K562 (cell line): ENCODE data around the gene GNGT2. TPM values are rescaled to one million over a fixed set of nuclear protein-coding genes. Genes with fewer than 3 reads are reported as not detected.

ENCODE experiments used
- CBFA2T2 ChIP-seq: fragments of 450-650 bp; conservative IDR thresholded peaks from 2 replicates; pipeline ENCODE4 v1.6.1; 2017; ENCODE audit warnings: mild to moderate bottlenecking
- GABPB1 ChIP-seq: sonication (generic); formaldehyde crosslinking; IDR thresholded peaks from 2 replicates; pipeline ENCODE4 v1.8.0; 2022; ENCODE audit warnings: mild to moderate bottlenecking, missing genetic modification reagents
- HNRNPL ChIP-seq: fragments of 200-400 bp; formaldehyde crosslinking; IDR thresholded peaks from 2 replicates; pipeline ENCODE4 v1.6.1; 2017; ENCODE audit warnings: low read depth, mild to moderate bottlenecking, low read length
- NFXL1 ChIP-seq: fragments of 450-650 bp; formaldehyde crosslinking; IDR thresholded peaks from 2 replicates; pipeline ENCODE4 v1.4.0; 2021; ENCODE audit warnings: mild to moderate bottlenecking
- TEAD1 ChIP-seq, 2 experiments: fragments of 450-650 bp in 1 of 2; sonication (generic) in 1 of 2; formaldehyde crosslinking; IDR thresholded peaks; 2 replicates each; pipeline versions ENCODE4 v1.4.0 to v1.8.0; 2020 to 2022; ENCODE audit warnings: mild to moderate bottlenecking in 2 of 2, missing genetic modification reagents in 1 of 2
- polyA plus RNA-seq, 8 experiments: library from polyadenylated mRNA; depleted of rRNA in 4 of 8; stranded (reverse) in 5 of 8; unstranded in 3 of 8; fragments of >200 nt; fragmentation: Nextera tagmentation in 2 of 8; fragmentation: Illumina TruSeq in 1 of 8; extraction: Ambion mirVana in 2 of 8; extraction: Trizol in 1 of 8; gene quantifications; 2 replicates each; pipeline versions ENCODE4 v1.2.1 to v1.2.3, GENCODE V29; 2011 to 2014; ENCODE audit warnings: inconsistent platforms in 1 of 8, missing spikeins in 1 of 8
- total RNA-seq, 7 experiments: library from RNA; depleted of rRNA in 6 of 7; stranded (reverse); fragments of >200 nt in 6 of 7; fragmentation: Illumina TruSeq in 2 of 7; extraction: Trizol in 2 of 7; gene quantifications; 2 replicates each; pipeline versions ENCODE4 v1.2.1 to v1.2.3, GENCODE V29; 2011 to 2021; ENCODE audit warnings: low replicate concordance in 1 of 7
- TF ChIP-seq, protein P1 (sequence below), 2 experiments: fragments of 450-650 bp; IDR thresholded peaks; 2 replicates each; pipeline ENCODE4 v1.6.1; 2016; ENCODE audit warnings: mild to moderate bottlenecking in 2 of 2, borderline replicate concordance in 1 of 2, low read depth in 1 of 2, moderate library complexity in 1 of 2
- TF ChIP-seq, protein P2 (sequence below), 2 experiments: IDR thresholded peaks; 2 replicates each; pipeline ENCODE4 v1.6.1; 2012; ENCODE audit warnings: improper control_type of control experiment in 2 of 2, low read depth in 2 of 2, low read length in 2 of 2, borderline replicate concordance in 1 of 2
- TF ChIP-seq, protein P3 (sequence below): sonication (generic); formaldehyde crosslinking; IDR thresholded peaks from 2 replicates; pipeline ENCODE4 v1.8.1; 2023; ENCODE audit warnings: missing genetic modification reagents, mild to moderate bottlenecking, borderline replicate concordance
- TF ChIP-seq, protein P4 (sequence below): fragments of 250-450 bp; sonication (Bioruptor Pico); IDR thresholded peaks from 2 replicates; pipeline ENCODE4 v1.9.0; 2021; ENCODE audit warnings: mild to moderate bottlenecking

Gene GNGT2
- total and polyA plus RNA-seq, 9 of the 15 experiments (the other 6 are each of a cell fraction or from before 2014, with no cell fraction given), result not detected

DNA sequence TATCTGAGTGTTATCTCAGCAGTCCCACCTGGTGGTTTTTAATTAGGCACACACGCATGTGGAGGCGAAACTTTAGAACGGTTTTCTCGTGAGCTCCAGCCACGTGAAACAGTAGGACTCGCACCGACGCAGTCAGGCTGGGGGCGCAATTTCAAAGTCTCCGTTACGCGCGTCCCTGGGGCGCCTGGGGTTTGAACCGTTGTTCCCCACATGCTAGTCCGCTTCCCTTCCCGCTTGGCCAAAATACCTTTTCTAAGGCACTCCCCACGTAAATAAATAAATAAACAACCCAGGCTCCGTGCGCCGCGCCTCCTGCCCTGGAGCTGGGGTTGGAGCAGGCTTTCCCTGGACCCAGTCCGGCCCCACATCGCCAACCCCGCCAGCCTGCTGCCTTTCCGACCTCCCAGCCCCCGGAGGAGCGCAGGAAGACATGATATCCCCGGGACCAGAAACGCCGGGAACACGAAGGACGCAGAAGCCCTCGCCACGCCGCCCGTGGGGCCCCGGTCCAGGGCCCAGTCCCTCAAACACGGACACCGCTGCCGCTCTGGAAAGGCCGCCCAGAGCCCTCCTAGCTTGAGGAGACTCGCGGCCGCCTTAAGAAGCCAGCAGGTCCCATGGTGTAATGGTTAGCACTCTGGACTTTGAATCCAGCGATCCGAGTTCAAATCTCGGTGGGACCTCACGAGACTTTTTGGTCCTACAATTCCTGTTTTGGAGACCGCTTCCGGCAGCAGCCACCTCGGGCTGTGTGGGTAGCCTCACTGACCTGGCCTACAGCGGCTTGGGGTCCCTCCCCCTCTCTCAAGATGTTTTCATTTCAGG lies 18.2 kb downstream of the GNGT2 start (continued):
- TF ChIP-seq, protein P1, sequence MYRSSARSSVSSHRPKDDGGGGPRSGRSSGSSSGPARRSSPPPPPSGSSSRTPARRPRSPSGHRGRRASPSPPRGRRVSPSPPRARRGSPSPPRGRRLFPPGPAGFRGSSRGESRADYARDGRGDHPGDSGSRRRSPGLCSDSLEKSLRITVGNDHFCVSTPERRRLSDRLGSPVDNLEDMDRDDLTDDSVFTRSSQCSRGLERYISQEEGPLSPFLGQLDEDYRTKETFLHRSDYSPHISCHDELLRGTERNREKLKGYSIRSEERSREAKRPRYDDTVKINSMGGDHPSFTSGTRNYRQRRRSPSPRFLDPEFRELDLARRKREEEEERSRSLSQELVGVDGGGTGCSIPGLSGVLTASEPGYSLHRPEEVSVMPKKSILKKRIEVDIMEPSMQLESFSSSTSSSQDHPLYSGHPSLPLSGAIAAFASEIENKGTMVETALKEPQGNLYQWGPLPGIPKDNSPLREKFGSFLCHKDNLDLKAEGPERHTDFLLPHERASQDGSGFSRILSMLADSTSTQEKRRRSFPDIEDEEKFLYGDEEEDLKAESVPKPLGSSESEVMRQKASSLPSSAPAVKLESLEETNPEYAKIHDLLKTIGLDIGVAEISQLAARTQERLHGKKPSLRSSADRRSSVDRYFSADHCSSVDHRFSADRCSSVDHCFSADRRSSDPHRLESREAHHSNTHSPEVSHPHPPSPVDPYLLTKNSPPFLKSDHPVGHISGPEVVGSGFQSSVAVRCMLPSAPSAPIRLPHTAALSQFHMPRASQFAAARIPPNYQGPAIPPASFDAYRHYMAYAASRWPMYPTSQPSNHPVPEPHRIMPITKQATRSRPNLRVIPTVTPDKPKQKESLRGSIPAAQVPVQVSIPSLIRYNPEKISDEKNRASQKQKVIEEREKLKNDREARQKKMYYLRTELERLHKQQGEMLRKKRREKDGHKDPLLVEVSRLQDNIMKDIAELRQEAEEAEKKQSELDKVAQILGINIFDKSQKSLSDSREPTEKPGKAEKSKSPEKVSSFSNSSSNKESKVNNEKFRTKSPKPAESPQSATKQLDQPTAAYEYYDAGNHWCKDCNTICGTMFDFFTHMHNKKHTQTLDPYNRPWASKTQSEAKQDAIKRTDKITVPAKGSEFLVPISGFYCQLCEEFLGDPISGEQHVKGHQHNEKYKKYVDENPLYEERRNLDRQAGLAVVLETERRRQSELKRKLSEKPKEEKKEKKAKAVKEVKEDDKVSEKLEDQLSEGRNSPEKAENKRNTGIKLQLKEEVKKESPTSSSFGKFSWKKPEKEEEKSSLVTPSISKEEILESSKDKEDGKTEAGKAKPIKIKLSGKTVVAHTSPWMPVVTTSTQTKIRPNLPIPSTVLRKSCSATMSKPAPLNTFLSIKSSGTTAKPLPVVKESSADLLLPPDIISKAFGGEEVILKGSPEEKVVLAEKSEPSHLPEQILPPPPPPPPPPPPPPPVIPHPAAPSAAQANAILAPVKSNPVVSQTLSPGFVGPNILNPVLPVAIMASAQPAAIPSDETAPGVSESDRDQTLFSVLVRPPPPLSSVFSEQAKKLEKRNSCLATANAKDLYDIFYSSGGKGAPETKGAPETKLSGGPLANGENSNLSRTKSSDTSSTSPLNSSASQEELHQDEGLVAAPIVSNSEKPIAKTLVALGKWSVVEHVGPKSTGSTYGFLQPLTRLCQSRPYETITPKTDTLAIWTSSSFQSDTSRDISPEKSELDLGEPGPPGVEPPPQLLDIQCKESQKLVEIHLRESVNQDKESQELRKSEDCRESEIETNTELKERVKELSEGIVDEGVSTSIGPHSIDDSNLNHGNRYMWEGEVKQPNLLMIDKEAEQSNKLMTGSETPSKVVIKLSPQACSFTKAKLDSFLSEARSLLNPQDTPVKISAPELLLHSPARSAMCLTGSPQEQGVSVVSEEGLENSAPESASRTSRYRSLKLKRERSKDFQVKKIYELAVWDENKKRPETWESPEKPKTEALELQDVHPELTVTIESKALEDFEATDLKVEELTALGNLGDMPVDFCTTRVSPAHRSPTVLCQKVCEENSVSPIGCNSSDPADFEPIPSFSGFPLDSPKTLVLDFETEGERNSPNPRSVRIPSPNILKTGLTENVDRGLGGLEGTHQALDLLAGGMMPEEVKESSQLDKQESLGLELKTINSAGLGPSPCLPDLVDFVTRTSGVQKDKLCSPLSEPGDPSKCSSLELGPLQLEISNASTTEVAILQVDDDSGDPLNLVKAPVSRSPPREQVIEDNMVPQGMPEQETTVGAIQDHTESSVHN (IDR thresholded peaks at IDR 0.05; ENCODE audit: borderline replicate concordance in 1 of 2, low read depth in 1 of 2), result peak in 1 of 2 experiments; percentile 41; a peak in 1 of 4 replicates
- no peak for TF ChIP-seq NFXL1 (CRISPR knock-in tag)
- peak; percentile 65; the same call in 1 of the 2 replicates for TF ChIP-seq CBFA2T2
- peak in 1 of 2 experiments; percentile 71; a peak in 2 of 4 replicates for TF ChIP-seq TEAD1 (CRISPR knock-in tag; IDR thresholded peaks at IDR 0.05)
- TF ChIP-seq, protein P2, sequence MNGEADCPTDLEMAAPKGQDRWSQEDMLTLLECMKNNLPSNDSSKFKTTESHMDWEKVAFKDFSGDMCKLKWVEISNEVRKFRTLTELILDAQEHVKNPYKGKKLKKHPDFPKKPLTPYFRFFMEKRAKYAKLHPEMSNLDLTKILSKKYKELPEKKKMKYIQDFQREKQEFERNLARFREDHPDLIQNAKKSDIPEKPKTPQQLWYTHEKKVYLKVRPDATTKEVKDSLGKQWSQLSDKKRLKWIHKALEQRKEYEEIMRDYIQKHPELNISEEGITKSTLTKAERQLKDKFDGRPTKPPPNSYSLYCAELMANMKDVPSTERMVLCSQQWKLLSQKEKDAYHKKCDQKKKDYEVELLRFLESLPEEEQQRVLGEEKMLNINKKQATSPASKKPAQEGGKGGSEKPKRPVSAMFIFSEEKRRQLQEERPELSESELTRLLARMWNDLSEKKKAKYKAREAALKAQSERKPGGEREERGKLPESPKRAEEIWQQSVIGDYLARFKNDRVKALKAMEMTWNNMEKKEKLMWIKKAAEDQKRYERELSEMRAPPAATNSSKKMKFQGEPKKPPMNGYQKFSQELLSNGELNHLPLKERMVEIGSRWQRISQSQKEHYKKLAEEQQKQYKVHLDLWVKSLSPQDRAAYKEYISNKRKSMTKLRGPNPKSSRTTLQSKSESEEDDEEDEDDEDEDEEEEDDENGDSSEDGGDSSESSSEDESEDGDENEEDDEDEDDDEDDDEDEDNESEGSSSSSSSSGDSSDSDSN (IDR thresholded peaks at IDR 0.05; ENCODE audit: borderline replicate concordance in 1 of 2, low read depth in 2 of 2, low read length in 2 of 2), result 0 out of 4 replicates have a peak, but pooled peaks have one; percentile 45 to 58
- no peak for TF ChIP-seq HNRNPL
- peak; percentile 80 for TF ChIP-seq GABPB1 (CRISPR knock-in tag)
- TF ChIP-seq, protein P3, sequence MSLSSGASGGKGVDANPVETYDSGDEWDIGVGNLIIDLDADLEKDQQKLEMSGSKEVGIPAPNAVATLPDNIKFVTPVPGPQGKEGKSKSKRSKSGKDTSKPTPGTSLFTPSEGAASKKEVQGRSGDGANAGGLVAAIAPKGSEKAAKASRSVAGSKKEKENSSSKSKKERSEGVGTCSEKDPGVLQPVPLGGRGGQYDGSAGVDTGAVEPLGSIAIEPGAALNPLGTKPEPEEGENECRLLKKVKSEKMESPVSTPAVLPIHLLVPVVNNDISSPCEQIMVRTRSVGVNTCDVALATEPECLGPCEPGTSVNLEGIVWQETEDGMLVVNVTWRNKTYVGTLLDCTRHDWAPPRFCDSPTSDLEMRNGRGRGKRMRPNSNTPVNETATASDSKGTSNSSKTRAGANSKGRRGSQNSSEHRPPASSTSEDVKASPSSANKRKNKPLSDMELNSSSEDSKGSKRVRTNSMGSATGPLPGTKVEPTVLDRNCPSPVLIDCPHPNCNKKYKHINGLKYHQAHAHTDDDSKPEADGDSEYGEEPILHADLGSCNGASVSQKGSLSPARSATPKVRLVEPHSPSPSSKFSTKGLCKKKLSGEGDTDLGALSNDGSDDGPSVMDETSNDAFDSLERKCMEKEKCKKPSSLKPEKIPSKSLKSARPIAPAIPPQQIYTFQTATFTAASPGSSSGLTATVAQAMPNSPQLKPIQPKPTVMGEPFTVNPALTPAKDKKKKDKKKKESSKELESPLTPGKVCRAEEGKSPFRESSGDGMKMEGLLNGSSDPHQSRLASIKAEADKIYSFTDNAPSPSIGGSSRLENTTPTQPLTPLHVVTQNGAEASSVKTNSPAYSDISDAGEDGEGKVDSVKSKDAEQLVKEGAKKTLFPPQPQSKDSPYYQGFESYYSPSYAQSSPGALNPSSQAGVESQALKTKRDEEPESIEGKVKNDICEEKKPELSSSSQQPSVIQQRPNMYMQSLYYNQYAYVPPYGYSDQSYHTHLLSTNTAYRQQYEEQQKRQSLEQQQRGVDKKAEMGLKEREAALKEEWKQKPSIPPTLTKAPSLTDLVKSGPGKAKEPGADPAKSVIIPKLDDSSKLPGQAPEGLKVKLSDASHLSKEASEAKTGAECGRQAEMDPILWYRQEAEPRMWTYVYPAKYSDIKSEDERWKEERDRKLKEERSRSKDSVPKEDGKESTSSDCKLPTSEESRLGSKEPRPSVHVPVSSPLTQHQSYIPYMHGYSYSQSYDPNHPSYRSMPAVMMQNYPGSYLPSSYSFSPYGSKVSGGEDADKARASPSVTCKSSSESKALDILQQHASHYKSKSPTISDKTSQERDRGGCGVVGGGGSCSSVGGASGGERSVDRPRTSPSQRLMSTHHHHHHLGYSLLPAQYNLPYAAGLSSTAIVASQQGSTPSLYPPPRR, result no peak; the same call in none of the 2 replicates
- TF ChIP-seq, protein P4, sequence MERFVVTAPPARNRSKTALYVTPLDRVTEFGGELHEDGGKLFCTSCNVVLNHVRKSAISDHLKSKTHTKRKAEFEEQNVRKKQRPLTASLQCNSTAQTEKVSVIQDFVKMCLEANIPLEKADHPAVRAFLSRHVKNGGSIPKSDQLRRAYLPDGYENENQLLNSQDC (CRISPR knock-in tag), result no peak; the same call in 1 of the 2 replicates
